Central memory CD4-positive, alpha-beta T cell (primary cell): Measurements from ENCODE around the gene TARM1.
"Not testable (repeated sequence)": the region's sequence is repeated elsewhere in the genome, so short reads cannot be mapped to it uniquely, and the experiment has no call there.

ENCODE experiments used
- DNase-seq: peaks from one replicate; pipeline ENCODE4 v3.0.0; 2022
- total RNA-seq, 3 experiments: gene quantifications; one replicate each; lab custom pipeline; 2026; lab: John Stamatoyannopoulos, UW

The TARM1 gene
- total RNA-seq = 0 to 0.05 (median 0) reads per million in 3 experiments

GRCh38 chr19:54081032-54081431 is at the start of gene TARM1:
TSS of gene TARM1 (minus strand) at chr19:54081365. CDS start at chr19:54081340, 25 bp downstream.
- DNase-seq = no peak

DNA sequence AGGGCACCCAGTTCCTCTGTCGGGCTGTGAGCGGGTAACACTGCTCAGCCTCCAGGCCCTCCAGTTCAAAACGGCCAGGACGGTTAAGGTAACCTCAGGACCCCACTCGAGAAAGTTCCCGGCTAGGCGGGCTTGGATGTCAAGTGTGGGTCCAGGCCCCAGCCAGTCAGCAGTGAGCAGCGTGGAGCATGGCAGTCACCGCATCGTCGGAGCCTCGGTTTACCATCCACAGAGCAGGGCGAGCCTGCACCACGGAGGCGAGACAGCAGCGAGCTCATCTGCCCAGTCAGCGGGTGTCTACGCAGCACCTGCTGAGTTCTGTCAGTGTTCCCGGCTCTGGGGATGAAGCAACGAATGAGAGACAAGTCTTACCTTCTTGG is 48.4 kb upstream of the TARM1 start:
- DNase-seq = no peak

DNA sequence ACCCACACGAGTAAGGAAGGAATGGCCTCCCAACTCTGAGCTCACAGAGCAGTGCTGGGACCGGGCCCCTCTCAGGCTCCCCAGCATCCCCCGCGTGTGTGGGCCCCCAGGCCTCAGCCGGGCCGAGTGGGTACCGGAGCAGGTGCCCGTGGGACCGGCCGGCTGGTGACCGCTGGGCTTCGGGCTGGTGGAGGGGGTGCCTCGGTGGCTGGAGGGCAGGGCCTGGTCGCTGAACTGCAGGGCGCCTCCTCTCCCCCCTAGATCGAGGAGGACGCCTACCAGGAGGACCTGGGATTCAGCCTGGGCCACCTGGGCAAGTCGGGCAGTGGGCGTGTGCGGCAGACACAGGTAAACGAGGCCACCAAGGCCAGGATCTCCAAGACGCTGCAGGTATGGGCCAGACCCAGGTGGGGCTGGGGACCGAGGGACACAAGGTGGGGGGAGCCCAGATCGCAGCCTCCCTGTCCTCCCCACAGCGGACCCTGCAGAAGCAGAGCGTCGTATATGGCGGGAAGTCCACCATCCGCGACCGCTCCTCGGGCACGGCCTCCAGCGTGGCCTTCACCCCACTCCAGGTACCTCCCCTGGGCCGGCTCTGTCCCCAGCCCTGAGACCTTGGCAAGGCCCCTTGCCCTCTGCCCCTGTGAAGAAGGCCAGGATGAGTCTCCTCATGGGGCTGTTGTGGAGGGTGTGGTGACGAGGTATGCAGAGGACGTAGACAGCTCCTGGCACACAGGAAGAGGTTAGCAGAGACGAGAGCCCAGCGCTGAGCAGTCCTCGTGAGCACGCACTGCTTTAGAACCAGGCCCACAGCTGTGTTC is 47.8 kb upstream of the TARM1 start:
- DNase-seq = no peak

GRCh38 chr19:54128441-54128725 is 47.2 kb upstream of the TARM1 start:
- no peak for DNase-seq

GRCh38 chr19:54127688-54128440 is 46.7 kb upstream of the TARM1 start:
- DNase-seq = no peak

- DNase-seq = no peak
Observed at GRCh38 chr19:54125713-54126112, 44.5 kb upstream of the TARM1 start.

- no peak for DNase-seq
Observed at GRCh38 chr19:54124393-54124792, 43.2 kb upstream of the TARM1 start.

- DNase-seq = no peak
Observed at GRCh38 chr19:54123682-54124081, 42.5 kb upstream of the TARM1 start.

- no peak for DNase-seq
Observed at GRCh38 chr19:54121259-54121658, 40.1 kb upstream of the TARM1 start.

DNA sequence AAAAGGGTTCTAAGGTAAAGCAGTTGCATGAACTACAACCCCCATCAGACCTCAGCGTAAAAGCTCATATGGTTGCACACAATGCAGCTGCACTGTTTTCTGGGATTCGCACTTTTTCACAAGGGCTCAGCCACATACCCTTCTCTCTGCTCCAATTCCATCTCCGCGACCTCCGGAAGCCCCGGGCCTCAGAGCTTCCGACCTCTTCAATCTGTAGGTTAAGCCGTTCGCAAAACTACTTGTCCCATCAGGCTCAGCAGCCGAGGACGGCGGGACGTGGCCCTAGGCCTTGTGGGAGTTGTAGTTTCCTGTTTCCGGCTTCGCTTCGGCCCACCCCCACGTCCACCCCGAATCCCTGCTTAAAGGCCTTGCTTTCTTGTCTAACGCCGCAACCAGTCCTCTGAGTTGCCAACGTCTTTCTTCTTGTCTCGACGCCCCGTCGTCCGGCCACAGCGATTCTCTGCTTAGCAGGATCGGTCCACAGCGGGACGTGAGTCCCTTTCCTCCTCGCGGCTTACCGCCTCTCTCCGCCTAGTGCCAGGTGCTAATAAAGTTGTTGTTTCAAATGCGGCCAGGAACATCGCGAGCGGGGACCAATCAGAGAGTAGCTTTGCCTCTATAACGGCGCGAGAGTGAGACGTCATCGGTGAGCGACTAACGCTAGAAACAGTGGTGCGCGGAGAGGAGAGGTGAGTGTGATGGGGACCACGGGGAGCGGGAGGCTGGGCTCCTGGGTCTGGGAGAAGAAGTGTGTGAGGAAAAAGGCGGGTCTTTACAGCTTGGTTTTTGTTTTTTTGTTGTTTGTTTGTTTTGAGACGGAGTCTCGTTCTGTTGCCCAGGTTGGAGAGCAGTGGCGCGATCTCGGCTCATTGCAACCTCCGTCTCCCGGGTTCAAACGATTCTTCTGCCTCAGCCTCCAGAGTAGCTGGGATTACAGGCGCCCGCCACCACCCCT is 34.2 kb upstream of the TARM1 start, which contains the start of the genes PRPF31 and TFPT:
PRPF31 (plus strand) TSS at position 646 of the 955 bp plus-strand sequence. CDS start 2,525 bp downstream, outside the sequence.
TFPT (minus strand) TSS at position 549 of the 955 bp plus-strand sequence; CDS start at position 161, 388 bp downstream.
- DNase-seq = peak; percentile 97

DNA sequence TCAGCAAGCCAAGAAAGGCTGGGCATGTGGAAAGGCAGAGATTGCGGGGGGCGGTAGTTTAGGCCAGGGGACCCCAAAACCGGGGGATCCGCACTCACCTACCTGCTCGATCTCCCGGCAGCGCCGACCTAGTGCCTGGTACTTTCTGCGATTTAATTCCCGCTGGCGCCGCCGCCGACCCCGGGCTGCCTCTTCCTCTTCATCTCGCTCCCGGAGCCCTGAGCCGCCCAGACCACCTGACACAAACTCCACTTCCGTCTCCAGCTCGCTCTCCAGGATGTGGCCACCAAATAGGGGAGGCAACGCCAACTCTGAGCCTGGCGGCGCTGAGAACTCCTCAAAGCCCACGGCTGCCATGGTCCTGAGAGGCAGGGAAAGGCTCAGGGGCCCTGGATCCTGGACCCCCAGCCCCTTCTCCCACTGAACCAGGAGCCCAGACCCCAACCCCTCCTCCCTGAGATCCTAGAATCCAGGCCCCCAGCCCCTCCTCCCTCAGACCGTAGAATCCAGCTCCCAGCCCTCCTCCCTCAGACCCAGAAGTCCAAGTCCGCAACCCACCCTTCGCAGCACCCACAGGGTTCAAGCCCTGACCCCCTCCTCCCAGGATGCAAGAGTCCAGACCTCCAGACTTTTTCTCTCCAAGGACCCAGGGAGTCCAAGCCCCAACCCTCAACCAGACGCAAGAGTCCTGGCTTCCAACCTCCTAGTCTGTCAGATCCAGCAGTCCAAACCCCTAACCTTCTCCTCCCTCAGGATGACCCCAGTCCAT is 33.4 kb upstream of the TARM1 start:
- peak; percentile 59 for DNase-seq

DNA sequence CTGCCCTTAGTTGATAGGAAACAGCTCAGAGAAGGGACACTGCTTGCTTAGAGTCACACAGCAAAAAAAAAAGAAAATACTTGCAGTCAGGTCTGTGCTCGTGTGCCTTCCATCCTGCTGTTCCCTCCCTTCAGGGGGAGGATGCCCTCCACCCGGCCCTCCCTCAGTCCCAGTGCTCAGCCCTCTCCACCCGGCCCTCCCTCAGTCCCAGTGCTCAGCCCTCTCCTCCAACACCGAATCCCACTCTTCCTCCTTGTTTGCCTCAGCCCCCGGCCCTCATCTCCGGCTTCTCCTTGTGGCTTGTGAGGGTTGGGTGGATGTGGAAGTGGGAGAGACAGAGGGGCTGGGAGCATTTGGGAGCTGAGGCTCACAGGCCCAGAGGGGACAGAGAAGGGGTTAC is 28.5 kb upstream of the TARM1 start:
- DNase-seq = no peak

DNA sequence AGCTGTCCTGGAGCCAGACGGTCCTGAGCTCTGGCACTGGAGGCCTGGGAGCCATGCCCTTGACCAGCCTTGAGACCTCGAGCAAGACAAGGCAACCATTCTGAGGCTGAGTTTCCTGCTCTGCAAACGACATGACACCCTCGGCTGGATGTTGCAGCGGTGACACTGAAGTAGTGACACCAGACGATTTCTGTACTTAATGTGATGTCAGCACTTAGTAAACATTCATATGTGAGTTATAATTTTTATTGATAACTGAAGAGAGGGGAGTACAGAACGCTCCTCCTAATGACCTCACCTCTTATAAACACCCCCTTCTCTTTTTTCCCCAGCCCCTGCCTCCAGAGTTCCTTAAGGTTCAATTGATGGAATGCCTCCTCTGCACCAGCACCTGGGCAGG is 27.3 kb upstream of the TARM1 start:
- no peak for DNase-seq

- no peak for DNase-seq
Observed at GRCh38 chr19:54107876-54108490, 26.8 kb upstream of the TARM1 start.

- DNase-seq = no peak
Observed at GRCh38 chr19:54106716-54107115, 25.6 kb upstream of the TARM1 start.

DNA sequence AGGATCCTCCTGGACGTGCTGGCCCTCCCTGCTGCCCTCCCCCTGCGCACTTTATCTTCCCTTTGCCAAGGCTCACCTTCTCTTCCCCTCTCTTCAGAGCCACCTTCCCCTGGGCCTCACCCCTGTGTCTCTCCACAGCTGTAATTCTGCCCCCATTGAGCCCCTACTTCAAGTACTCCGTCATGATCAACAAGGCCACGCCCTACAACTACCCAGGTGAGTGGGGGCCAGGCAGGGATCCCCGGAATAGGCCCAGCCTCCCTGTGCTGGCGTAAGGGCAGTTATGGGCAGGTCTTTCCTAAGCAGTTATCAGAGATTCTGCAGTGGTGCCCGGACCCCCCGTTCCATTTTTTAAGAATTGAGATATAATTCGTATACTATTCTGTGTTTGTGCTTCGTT is 24.6 kb upstream of the TARM1 start:
- DNase-seq = no peak

GRCh38 chr19:54104998-54105715 is 24.0 kb upstream of the TARM1 start:
- DNase-seq = no peak

DNA sequence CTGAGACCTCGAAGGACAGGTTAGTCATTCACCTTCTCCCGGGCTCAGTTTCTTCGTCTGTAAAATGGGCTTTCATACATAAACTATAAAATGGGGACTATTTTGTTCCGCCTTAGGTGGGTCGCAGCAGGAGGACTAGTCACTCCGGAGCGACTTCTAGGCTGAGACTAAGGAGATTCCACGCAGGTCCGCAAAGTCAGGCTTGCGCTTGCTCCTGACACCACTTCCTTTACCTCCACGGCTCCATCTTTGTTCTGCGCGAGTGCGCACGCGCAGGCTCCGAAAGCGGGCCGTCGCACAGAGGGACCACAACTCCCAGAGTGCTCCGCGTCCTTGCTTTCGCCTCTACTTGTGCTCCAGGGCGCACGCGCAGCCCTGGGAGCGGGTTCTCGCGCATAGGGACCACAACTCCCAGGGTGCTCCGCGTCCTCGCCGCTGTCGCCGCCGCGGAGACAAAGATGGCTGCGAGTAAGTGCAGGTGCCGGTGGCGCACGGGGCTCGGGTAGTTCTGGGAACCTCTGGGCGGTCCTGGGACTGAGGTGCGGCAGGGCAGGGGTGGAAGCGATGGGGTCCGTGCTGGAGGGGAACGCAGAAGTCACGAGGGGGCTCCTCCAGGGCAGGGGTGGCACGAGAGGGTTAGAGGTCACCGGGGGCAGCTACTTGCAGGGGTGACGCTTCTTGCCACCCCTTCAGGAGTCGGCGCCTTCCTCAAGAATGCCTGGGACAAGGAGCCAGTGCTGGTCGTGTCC is 21.4 kb upstream of the TARM1 start, which contains the start of gene NDUFA3:
NDUFA3 (plus strand) TSS at position 435 of the 749 bp plus-strand sequence; CDS start at position 459, 24 bp downstream.
- DNase-seq = peak; percentile 98

- no peak for DNase-seq
Observed at GRCh38 chr19:54100561-54100960, 19.4 kb upstream of the TARM1 start, which contains the start of gene OSCAR. TSS of gene OSCAR (minus strand) at chr19:54100803. CDS start at chr19:54100792, 11 bp downstream.

DNA sequence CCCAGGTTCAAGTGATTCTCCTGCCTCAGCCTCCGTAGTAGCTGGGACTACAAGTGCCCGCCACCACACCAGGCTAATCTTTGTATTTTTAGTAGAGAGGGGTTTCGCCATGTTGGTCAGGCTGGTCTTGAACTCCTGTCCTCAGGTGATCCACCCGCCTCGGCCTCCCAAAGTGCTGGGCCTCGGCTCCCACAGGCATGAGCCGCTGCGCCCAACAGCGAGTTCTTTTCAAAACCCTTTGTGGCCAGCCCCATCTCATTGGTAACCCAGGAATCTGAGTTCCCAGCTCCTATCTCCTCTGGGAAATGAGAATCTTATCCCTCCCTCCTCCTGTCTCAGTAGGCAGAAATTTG is 18.7 kb upstream of the TARM1 start:
- not testable (repeated sequence) for DNase-seq
